Measurements from ENCODE around the gene KLF6. TPM values are rescaled to one million over a fixed set of nuclear protein-coding genes. Genes with fewer than 3 reads are reported as not detected.

Gene KLF6
- polyA plus RNA-seq, 1 of the 3 experiments (the other 2 are of a cell fraction), result 148 TPM

- H3K9ac ChIP-seq, result no peak overlapping the region
- peaks cover 15 to 23% of the 10 kb centered on the region in 2 experiments for H3K4me1 ChIP-seq (ENCODE audit: control insufficient read depth in 1 of 2, insufficient read depth in 2 of 2, low read depth in 1 of 2, low read length in 1 of 2)
- H3K9me2 ChIP-seq, result no peaks in the 10 kb centered on the region
- no peak overlapping the region for H2AFZ ChIP-seq (ENCODE audit: low read depth)
- H3K4me3 ChIP-seq (ENCODE audit: low read depth in 2 of 2, low read length in 1 of 2), result no peak overlapping the region
- ChIA-PET CTCF (interaction anchor here (0.7 kb wide), 1 partner anchor 12 kb away, joined by 3 read pairs; no protein-coding TSS in a partner anchor), POLR2A (no interaction called here)
- H3K9me3 ChIP-seq, result no peaks in the 10 kb centered on the region
- no peak overlapping the region for H3K27ac ChIP-seq (ENCODE audit: low read depth in 2 of 2, low read length in 1 of 2)
- no peaks in the 10 kb centered on the region for H4K20me1 ChIP-seq (ENCODE audit: insufficient read depth)
- H3K27me3 ChIP-seq (ENCODE audit: insufficient read depth), result no peaks in the 10 kb centered on the region
- DNase-seq, result no peak
- TF ChIP-seq GABPA (IDR thresholded peaks at IDR 0.05; ENCODE audit: low read depth) (no peak), TAF1 (IDR thresholded peaks at IDR 0.05; ENCODE audit: borderline replicate concordance, low read depth, low read length) (no peak), PBX3 (IDR thresholded peaks at IDR 0.05) (no peak), IRF3 (IDR thresholded peaks at IDR 0.05; ENCODE audit: low read depth, low read length) (no peak), EZH2phosphoT487 (IDR thresholded peaks at IDR 0.05; ENCODE audit: borderline replicate concordance, low read depth) (no peak), MAX (IDR thresholded peaks at IDR 0.05; ENCODE audit: low read depth) (no peak), POLR2AphosphoS5 (IDR thresholded peaks at IDR 0.05; ENCODE audit: low read depth, low read length) (no peak), MXI1 (IDR thresholded peaks at IDR 0.05; ENCODE audit: low read depth, low read length) (no peak), TEAD4 (IDR thresholded peaks at IDR 0.05; ENCODE audit: borderline replicate concordance, insufficient read depth) (no peak), RXRA (IDR thresholded peaks at IDR 0.05; ENCODE audit: borderline replicate concordance, low read depth) (no peak), SIN3A (IDR thresholded peaks at IDR 0.05; ENCODE audit: borderline replicate concordance, low read depth, low read length) (no peak), NRF1 (IDR thresholded peaks at IDR 0.05; ENCODE audit: low read depth, low read length) (no peak)
- TF ChIP-seq, protein P1, sequence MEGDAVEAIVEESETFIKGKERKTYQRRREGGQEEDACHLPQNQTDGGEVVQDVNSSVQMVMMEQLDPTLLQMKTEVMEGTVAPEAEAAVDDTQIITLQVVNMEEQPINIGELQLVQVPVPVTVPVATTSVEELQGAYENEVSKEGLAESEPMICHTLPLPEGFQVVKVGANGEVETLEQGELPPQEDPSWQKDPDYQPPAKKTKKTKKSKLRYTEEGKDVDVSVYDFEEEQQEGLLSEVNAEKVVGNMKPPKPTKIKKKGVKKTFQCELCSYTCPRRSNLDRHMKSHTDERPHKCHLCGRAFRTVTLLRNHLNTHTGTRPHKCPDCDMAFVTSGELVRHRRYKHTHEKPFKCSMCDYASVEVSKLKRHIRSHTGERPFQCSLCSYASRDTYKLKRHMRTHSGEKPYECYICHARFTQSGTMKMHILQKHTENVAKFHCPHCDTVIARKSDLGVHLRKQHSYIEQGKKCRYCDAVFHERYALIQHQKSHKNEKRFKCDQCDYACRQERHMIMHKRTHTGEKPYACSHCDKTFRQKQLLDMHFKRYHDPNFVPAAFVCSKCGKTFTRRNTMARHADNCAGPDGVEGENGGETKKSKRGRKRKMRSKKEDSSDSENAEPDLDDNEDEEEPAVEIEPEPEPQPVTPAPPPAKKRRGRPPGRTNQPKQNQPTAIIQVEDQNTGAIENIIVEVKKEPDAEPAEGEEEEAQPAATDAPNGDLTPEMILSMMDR (IDR thresholded peaks at IDR 0.05), result no peak
- TF ChIP-seq, protein P2, sequence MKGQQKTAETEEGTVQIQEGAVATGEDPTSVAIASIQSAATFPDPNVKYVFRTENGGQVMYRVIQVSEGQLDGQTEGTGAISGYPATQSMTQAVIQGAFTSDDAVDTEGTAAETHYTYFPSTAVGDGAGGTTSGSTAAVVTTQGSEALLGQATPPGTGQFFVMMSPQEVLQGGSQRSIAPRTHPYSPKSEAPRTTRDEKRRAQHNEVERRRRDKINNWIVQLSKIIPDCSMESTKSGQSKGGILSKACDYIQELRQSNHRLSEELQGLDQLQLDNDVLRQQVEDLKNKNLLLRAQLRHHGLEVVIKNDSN (IDR thresholded peaks at IDR 0.05; ENCODE audit: borderline replicate concordance, low read depth), result no peak
- TF ChIP-seq, protein P3, sequence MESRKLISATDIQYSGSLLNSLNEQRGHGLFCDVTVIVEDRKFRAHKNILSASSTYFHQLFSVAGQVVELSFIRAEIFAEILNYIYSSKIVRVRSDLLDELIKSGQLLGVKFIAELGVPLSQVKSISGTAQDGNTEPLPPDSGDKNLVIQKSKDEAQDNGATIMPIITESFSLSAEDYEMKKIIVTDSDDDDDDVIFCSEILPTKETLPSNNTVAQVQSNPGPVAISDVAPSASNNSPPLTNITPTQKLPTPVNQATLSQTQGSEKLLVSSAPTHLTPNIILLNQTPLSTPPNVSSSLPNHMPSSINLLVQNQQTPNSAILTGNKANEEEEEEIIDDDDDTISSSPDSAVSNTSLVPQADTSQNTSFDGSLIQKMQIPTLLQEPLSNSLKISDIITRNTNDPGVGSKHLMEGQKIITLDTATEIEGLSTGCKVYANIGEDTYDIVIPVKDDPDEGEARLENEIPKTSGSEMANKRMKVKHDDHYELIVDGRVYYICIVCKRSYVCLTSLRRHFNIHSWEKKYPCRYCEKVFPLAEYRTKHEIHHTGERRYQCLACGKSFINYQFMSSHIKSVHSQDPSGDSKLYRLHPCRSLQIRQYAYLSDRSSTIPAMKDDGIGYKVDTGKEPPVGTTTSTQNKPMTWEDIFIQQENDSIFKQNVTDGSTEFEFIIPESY (IDR thresholded peaks at IDR 0.05; ENCODE audit: borderline replicate concordance, low read depth), result no peak
- peaks cover 4% of the 10 kb centered on the region for H3F3A ChIP-seq (replicated peaks; ENCODE audit: insufficient read depth)
- H3K4me2 ChIP-seq, result no peak overlapping the region
- H3K79me2 ChIP-seq (ENCODE audit: insufficient read depth), result no peaks in the 10 kb centered on the region
- H3K36me3 ChIP-seq (replicated peaks in 1 of 2; ENCODE audit: control insufficient read depth in 1 of 2, insufficient read depth in 2 of 2, low read length in 1 of 2), result no peaks in the 10 kb centered on the region
- WGBS (ENCODE audit: low lambda C conversion rate), result 82% methylated on average over 7 of the region's 7 CpGs
Observed at GRCh38 chr10:3812141-3812540, 27.1 kb upstream of the KLF6 start.

Measured in SK-N-SH (cell line).